IPS-18c (cell line): ENCODE data around the gene MYD88.

Experiments
- H3K4me3 ChIP-seq: 2 replicates; pipeline ENCODE4 v1.7.0; 2013; ENCODE audit warnings: low read depth, mild to moderate bottlenecking, low read length, moderate library complexity; ENCODE audit not compliant: insufficient read depth
- H3K9me3 ChIP-seq: one replicate; pipeline ENCODE4 v1.6.1; 2013; ENCODE audit warnings: mild to moderate bottlenecking, low read length, moderate library complexity; ENCODE audit not compliant: control insufficient read depth, insufficient read depth

MYD88 gene

DNA sequence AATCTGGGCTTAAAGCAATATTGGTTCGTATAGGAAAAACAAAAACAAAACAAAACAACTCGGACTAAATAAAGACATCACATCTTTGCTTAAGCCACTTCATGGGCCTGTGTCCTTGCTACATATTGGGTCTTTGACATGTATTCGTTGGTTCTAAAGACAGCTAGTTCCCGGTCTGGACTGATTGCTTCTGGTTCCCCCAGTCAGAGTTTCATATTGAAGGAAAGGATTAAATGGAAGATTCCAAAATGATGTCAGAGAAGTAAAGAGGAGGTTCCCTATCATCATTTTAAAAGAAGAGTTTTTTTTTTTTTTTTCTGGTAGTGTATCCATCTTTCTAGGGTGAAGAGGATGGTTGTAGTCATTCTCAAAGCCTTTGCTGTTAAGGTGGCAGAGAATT is 29.1 kb downstream of the MYD88 start:
- H3K4me3 ChIP-seq = no peak overlapping the region
- H3K9me3 ChIP-seq = no peaks in the 10 kb centered on the region

DNA sequence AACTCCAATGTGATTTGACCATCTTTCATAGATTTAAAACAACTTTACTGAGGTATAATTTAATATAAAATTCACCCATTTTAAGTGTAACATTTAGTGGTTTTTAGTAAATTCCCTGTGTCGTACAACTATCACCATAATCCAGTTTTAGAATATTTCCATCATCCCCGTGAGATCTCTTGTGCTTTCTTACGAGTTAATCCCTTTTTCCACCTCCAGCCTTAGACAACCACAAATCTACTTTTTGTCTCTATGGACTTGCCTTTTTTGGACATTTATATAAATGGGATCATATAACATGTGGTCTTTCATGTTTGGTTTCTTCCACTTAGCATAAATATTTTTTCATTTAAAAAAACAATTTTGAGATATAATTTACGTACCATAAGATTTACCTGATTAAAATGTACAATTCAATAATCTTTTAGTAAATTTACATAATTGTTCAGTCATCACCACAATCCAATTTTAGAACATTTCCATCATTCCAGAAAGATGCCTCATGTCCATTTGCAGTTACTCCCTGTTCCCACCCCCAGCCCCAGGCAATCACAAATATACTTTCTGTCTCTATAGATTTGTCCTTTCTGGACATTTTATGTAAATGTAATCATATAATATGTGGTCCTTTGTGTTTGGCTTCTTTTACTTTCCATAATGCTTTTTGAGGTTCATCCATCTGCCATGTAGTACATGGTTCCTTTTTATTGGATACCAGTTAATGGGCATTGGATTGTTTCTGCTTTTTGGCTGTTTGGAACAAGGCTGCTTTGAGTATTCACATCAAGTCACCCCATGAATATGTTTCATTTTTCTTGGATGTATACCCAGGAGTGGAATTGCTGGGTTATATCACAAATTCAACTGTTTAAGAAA is 29.9 kb downstream of the MYD88 start:
- H3K4me3 ChIP-seq = no peak overlapping the region

DNA sequence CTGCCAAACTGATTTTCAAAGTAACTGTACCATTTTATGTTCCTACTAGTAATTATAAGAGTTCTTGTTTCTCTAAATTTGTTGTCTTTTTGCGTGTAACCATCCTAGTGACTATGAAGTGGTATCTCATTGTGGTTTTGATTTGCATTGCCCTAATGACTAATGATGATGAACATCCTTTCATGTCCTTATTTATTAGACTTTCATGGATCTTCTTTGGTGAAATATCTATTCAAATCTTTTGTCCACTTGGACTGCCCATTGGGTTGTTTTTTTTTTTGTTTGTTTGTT is 30.5 kb downstream of the MYD88 start:
- no peak overlapping the region for H3K4me3 ChIP-seq
- no peaks in the 10 kb centered on the region for H3K9me3 ChIP-seq

More for the DNA sequence above, 29.9 kb downstream of the MYD88 start:
- no peaks in the 10 kb centered on the region for H3K9me3 ChIP-seq

DNA sequence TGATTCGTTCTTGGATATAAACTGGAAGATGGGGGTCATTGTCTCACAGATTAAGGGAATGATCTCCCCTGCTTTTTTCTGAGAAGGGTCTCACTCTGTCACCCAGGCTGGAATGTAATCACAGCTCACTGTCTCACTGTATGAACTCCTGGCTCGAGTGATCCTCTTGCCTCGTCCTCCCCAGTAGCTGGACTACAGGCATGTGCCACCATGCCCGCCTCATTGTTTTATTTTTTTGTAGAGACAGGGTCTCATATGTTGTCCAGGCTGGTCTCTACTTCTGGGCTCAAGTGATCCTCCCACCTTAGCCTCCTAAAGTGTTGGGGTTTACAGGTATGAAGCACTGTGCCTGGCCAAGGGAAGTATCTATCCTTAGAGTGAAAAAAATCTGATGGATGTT is 32.3 kb downstream of the MYD88 start:
- Histone ChIP-seq H3K4me3 (no peak overlapping the region), H3K9me3 (no peaks in the 10 kb centered on the region)

DNA sequence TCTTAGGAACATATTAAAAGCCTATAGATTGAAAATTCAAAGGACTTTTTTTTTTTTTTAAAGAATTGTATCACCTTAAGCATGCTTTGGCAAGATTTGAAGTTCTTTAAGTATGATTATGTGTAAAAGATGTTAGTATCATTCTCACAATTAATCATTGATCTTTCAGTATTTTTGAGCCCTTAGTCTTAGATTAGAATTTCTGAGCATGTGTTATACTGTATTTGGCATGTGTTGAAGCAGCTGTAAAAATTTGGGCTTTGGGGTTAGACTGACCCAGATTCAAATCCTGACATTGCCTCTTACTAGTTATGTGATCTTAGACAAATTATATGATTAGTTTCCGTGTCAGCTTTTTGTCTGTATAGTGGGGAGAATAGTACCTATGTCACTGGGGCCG is 33.2 kb downstream of the MYD88 start:
- H3K9me3 ChIP-seq = no peaks in the 10 kb centered on the region
- H3K4me3 ChIP-seq = no peak overlapping the region

DNA sequence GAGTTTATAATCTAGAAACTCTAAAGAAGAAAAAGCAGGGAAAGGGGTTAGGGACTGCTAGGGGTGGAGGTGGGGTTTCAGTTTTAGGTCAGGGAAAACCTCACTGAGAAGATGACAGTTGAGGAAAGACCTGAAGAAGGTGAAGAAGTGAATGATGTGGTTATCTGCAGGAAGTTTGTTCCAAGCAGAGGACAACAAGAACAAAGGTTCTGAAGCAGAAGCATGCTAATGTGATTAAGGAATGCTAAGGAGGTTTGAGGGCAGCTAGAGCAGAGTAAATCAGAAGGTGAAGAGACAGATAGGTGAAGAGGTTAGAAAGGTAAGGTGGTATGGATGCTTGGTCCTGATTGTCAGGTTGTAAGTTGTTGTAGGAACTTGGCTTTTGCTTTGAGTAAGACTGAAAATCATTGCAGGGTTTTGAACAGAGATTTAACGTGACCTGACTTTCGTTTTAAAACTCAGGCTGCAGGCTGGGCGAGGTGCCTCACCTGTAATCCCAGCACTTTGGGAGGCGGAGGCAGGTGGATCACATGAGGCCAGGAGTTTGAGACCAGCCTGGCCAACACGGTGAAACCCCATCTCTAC is 35.5 kb downstream of the MYD88 start:
- Histone ChIP-seq H3K9me3 (no peaks in the 10 kb centered on the region), H3K4me3 (no peak overlapping the region)

DNA sequence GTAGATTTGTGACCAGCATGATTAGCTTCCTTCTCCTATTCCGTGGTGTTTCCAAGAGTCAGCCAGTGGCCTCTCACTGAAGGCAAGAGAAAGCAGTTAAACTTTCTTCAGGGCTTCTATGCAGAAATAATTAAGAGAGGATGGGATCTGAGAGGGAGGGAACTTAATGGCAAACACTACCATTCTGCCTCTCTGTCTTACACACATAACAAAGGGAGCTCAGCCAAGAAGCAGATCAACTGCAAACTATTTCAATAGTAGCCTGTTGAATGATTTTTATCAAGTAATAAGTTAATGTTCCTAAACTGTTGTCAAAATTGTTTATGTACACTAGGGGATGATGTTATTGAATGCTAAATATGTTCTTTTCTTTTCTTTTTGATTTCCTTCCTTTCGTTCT is 38.7 kb downstream of the MYD88 start:
- no peak overlapping the region for H3K4me3 ChIP-seq
- no peaks in the 10 kb centered on the region for H3K9me3 ChIP-seq

DNA sequence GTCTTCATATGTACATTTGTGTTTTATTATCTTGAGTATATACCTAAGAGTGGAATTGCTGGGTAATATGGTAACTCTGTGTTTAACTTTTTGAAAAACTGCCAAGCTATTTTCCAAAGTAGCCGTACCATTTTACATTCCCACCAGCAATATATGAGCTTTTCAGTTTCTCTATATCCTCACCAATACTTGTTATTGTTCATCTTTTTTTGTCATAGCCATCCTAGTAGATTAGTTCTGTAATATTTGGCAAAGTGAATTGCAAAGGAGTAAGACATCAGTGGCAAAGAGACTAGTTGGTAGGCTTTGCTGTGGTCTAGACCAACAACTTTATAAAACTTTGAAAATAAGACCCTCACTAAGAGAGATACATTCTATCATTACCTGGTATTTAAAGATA is 48.3 kb downstream of the MYD88 start:
- Histone ChIP-seq H3K4me3 (no peak overlapping the region), H3K9me3 (no peaks in the 10 kb centered on the region)

DNA sequence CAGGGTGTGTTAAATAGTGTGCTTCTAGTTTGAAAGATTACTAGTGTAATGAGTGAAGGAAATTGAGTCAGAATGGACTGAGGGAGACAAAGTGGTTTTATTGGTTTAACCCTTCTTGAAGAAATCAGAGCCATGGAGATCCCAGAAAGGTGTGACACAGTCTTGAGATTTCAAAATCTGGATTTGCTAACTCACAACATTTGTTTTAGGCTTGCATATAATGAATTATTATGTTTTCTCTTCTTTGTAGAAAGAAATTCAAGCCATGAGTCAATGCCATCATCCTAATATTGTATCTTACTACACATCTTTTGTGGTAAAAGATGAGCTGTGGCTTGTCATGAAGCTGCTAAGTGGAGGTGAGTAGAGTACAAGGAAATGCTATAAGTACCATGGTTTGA is 52.0 kb downstream of the MYD88 start:
- H3K9me3 ChIP-seq = no peaks in the 10 kb centered on the region
- no peak overlapping the region for H3K4me3 ChIP-seq
